ENCODE data around the gene NTRK2.

- TF ChIP-seq ZBTB33 (IDR thresholded peaks at IDR 0.05) (no peak), TAF1 (conservative IDR thresholded peaks at IDR 0.05) (no peak), REST (IDR thresholded peaks at IDR 0.05) (no peak), JUND (IDR thresholded peaks at IDR 0.05) (no peak)
Observed at GRCh38 chr9:84849049-84849448, 179.5 kb downstream of the NTRK2 start.
